HepG2 (cell line): ENCODE results near the gene NOA1. TPM values are rescaled to one million over a fixed set of nuclear protein-coding genes. Genes with fewer than 3 reads are reported as not detected.

ENCODE experiments used
- CEBPG ChIP-seq: IDR thresholded peaks from 2 replicates; pipeline ENCODE4 v1.6.1; 2016
- DPF2 ChIP-seq: sonication (generic); formaldehyde crosslinking; IDR thresholded peaks from 2 replicates; pipeline ENCODE4 v1.4.0; 2020; ENCODE audit warnings: mild to moderate bottlenecking, low read depth, missing genetic modification reagents, borderline replicate concordance
- FOXK2 ChIP-seq: fragments of 450-650 bp; IDR thresholded peaks from 2 replicates; pipeline ENCODE4 v1.6.1; 2016
- GFI1 ChIP-seq: sonication (generic); formaldehyde crosslinking; IDR thresholded peaks from 2 replicates; pipeline ENCODE4 v1.5.0; 2020; ENCODE audit warnings: missing genetic modification reagents, mild to moderate bottlenecking, borderline replicate concordance
- HMG20B ChIP-seq: conservative IDR thresholded peaks from 2 replicates; pipeline ENCODE4 v1.6.1; 2016; ENCODE audit warnings: missing genetic modification reagents, missing compliant biosample characterization
- HNF4A ChIP-seq: sonication (generic); formaldehyde crosslinking; IDR thresholded peaks from 2 replicates; pipeline ENCODE4 v1.4.0; 2020; ENCODE audit warnings: missing genetic modification reagents
- HNRNPLL ChIP-seq: fragments of 200-400 bp; formaldehyde crosslinking; IDR thresholded peaks from 2 replicates; pipeline ENCODE4 v1.6.1; 2017; ENCODE audit warnings: mild to moderate bottlenecking, low read depth, low read length; ENCODE audit not compliant: poor library complexity, severe bottlenecking
- HNRNPUL1 ChIP-seq: fragments of 200-400 bp; formaldehyde crosslinking; IDR thresholded peaks from 2 replicates; pipeline ENCODE4 v1.6.1; 2017; ENCODE audit warnings: low read depth, mild to moderate bottlenecking, low read length, moderate library complexity
- HOXA3 ChIP-seq: sonication (generic); formaldehyde crosslinking; IDR thresholded peaks from 2 replicates; pipeline ENCODE4 v1.5.0; 2020; ENCODE audit warnings: missing genetic modification reagents
- ISX ChIP-seq: sonication (generic); formaldehyde crosslinking; conservative IDR thresholded peaks from 2 replicates; pipeline ENCODE4 v1.5.0; 2020; ENCODE audit warnings: missing genetic modification reagents
- KDM6A ChIP-seq: IDR thresholded peaks from 2 replicates; pipeline ENCODE4 v1.6.1; 2016; ENCODE audit warnings: low read depth
- NFIC ChIP-seq: IDR thresholded peaks from 2 replicates; pipeline ENCODE4 v1.6.1; 2012; ENCODE audit warnings: mild to moderate bottlenecking, low read length, inconsistent platforms
- PAX8 ChIP-seq: sonication (generic); formaldehyde crosslinking; IDR thresholded peaks from 2 replicates; pipeline ENCODE4 v1.8.0; 2022; ENCODE audit warnings: mild to moderate bottlenecking, missing genetic modification reagents, borderline replicate concordance
- POLR2AphosphoS2 ChIP-seq: IDR thresholded peaks from 2 replicates; pipeline ENCODE4 v1.6.1; 2011; ENCODE audit warnings: low read depth, low read length, improper control_type of control experiment
- SCMH1 ChIP-seq: sonication (generic); formaldehyde crosslinking; IDR thresholded peaks from 2 replicates; pipeline ENCODE4 v1.9.0; 2021; ENCODE audit warnings: missing genetic modification reagents, mild to moderate bottlenecking, borderline replicate concordance
- SIN3A ChIP-seq: IDR thresholded peaks from 2 replicates; pipeline ENCODE4 v1.6.1; 2011; ENCODE audit warnings: low read depth, mild to moderate bottlenecking, control low read depth, low read length, borderline replicate concordance
- SOX5 ChIP-seq: IDR thresholded peaks from 2 replicates; pipeline ENCODE4 v1.6.1; 2016; ENCODE audit warnings: borderline replicate concordance
- SRSF1 ChIP-seq: fragments of 200-400 bp; formaldehyde crosslinking; optimal IDR thresholded peaks from 2 replicates; pipeline ENCODE3; 2017; ENCODE audit warnings: mild to moderate bottlenecking, low read depth, low read length, moderate library complexity
- ZBTB3 ChIP-seq: sonication (generic); formaldehyde crosslinking; IDR thresholded peaks from 2 replicates; pipeline ENCODE4 v1.4.0; 2020; ENCODE audit warnings: low read depth, mild to moderate bottlenecking, moderate library complexity, missing genetic modification reagents, borderline replicate concordance
- ZNF180 ChIP-seq: sonication (generic); formaldehyde crosslinking; IDR thresholded peaks from 2 replicates; pipeline ENCODE4 v1.4.0; 2020; ENCODE audit warnings: low read depth, missing genetic modification reagents, borderline replicate concordance
- ZNF543 ChIP-seq: sonication (generic); formaldehyde crosslinking; IDR thresholded peaks from 2 replicates; pipeline ENCODE4 v1.4.0; 2020; ENCODE audit warnings: mild to moderate bottlenecking, missing genetic modification reagents
- polyA plus RNA-seq, 8 experiments: library from polyadenylated mRNA; depleted of rRNA in 3 of 8; stranded (reverse) in 7 of 8; unstranded in 1 of 8; fragments of >200 nt; fragmentation: Illumina TruSeq in 4 of 8; extraction: Trizol in 4 of 8; gene quantifications; 2 replicates each; pipeline versions ENCODE4 v1.2.1 to v1.2.3, GENCODE V29; 2011 to 2016; ENCODE audit warnings: low read depth in 4 of 8, missing spikeins in 1 of 8, mixed read lengths in 1 of 8; ENCODE audit not compliant: insufficient read depth in 1 of 8
- total RNA-seq, 5 experiments: library from RNA; depleted of rRNA; stranded (reverse); fragments of >200 nt; fragmentation: Illumina TruSeq; extraction: Trizol; gene quantifications; 2 replicates each; pipeline ENCODE4 v1.2.3, GENCODE V29; 2016; ENCODE audit warnings: low read depth in 1 of 5
- TF ChIP-seq, protein P1 (sequence below): sonication (generic); formaldehyde crosslinking; IDR thresholded peaks from 2 replicates; pipeline ENCODE4 v1.5.1; 2020; ENCODE audit warnings: missing genetic modification reagents, mild to moderate bottlenecking, borderline replicate concordance
- TF ChIP-seq, protein P2 (sequence below): sonication (generic); formaldehyde crosslinking; IDR thresholded peaks from 2 replicates; pipeline ENCODE4 v1.4.0; 2020; ENCODE audit warnings: missing genetic modification reagents
- TF ChIP-seq, protein P3 (sequence below): sonication (generic); formaldehyde crosslinking; IDR thresholded peaks from 2 replicates; pipeline ENCODE4 v1.4.0; 2020; ENCODE audit warnings: mild to moderate bottlenecking, low read depth, missing genetic modification reagents
- TF ChIP-seq, protein P4 (sequence below): sonication (generic); formaldehyde crosslinking; conservative IDR thresholded peaks from 2 replicates; pipeline ENCODE4 v1.8.1; 2023; ENCODE audit warnings: missing genetic modification reagents
- TF ChIP-seq, protein P5 (sequence below): IDR thresholded peaks from 2 replicates; pipeline ENCODE4 v1.6.1; 2016; ENCODE audit warnings: low read depth, borderline replicate concordance

NOA1 gene
- total and polyA plus RNA-seq, 2 of the 13 experiments (the other 11 are each of a cell fraction or from before 2014, with no cell fraction given), result 17.3 to 19.0 TPM

DNA sequence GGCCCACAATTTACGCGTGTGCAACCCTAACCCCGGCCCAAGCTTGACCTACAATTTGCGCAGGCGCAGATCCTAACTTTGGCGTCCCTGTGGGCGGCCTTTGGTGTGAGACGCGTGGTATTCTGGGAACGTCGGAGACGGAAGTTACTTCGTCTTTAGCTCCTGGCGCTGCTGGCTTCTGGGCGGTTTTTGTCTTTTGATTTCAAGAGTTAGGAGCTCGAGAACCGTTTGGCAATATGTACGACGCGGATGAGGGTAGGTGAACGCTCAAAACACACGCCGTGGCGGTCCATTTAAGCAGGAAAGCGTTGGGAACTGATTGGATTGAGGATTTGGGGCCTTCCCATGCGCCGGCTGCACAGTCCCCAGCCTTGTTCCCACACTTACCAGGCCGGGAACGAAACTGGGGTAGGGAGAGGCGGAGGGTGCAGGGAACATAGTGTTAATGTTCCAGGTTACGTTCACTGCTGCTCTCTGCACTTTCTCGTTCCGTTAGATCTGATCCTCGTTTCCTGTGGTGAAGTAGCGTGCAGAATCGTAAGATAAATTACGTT, 1.4 kb upstream of the NOA1 start, which contains the start of gene POLR2B (continued):
- TF ChIP-seq, protein P1, sequence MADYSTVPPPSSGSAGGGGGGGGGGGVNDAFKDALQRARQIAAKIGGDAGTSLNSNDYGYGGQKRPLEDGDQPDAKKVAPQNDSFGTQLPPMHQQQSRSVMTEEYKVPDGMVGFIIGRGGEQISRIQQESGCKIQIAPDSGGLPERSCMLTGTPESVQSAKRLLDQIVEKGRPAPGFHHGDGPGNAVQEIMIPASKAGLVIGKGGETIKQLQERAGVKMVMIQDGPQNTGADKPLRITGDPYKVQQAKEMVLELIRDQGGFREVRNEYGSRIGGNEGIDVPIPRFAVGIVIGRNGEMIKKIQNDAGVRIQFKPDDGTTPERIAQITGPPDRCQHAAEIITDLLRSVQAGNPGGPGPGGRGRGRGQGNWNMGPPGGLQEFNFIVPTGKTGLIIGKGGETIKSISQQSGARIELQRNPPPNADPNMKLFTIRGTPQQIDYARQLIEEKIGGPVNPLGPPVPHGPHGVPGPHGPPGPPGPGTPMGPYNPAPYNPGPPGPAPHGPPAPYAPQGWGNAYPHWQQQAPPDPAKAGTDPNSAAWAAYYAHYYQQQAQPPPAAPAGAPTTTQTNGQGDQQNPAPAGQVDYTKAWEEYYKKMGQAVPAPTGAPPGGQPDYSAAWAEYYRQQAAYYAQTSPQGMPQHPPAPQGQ (CRISPR knock-in tag), result 0 out of 2 replicates have a peak, but pooled peaks have one; percentile 42
- TF ChIP-seq HNRNPLL, result peak; percentile 95
- TF ChIP-seq, protein P2, sequence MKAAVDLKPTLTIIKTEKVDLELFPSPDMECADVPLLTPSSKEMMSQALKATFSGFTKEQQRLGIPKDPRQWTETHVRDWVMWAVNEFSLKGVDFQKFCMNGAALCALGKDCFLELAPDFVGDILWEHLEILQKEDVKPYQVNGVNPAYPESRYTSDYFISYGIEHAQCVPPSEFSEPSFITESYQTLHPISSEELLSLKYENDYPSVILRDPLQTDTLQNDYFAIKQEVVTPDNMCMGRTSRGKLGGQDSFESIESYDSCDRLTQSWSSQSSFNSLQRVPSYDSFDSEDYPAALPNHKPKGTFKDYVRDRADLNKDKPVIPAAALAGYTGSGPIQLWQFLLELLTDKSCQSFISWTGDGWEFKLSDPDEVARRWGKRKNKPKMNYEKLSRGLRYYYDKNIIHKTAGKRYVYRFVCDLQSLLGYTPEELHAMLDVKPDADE (CRISPR knock-in tag), result no peak
- TF ChIP-seq, protein P3, sequence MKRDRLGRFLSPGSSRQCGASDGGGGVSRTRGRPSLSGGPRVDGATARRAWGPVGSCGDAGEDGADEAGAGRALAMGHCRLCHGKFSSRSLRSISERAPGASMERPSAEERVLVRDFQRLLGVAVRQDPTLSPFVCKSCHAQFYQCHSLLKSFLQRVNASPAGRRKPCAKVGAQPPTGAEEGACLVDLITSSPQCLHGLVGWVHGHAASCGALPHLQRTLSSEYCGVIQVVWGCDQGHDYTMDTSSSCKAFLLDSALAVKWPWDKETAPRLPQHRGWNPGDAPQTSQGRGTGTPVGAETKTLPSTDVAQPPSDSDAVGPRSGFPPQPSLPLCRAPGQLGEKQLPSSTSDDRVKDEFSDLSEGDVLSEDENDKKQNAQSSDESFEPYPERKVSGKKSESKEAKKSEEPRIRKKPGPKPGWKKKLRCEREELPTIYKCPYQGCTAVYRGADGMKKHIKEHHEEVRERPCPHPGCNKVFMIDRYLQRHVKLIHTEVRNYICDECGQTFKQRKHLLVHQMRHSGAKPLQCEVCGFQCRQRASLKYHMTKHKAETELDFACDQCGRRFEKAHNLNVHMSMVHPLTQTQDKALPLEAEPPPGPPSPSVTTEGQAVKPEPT, result no peak
- 0 out of 2 replicates have a peak, but pooled peaks have one; percentile 4 for TF ChIP-seq CEBPG
- no peak for TF ChIP-seq HNF4A (CRISPR knock-in tag)
- no peak for TF ChIP-seq KDM6A (CRISPR knock-in tag)
- no peak for TF ChIP-seq HOXA3 (CRISPR knock-in tag)
- no peak for TF ChIP-seq NFIC
- no peak for TF ChIP-seq SCMH1 (CRISPR knock-in tag)
- TF ChIP-seq ZNF180 (CRISPR knock-in tag), result no peak
- TF ChIP-seq DPF2 (CRISPR knock-in tag), result no peak
- TF ChIP-seq ISX (CRISPR knock-in tag), result no peak
- peak; percentile 87; the same call in 1 of the 2 replicates for TF ChIP-seq SIN3A
- TF ChIP-seq SOX5 (CRISPR knock-in tag), result peak; percentile 27; the same call in 1 of the 2 replicates
- no peak for TF ChIP-seq GFI1 (CRISPR knock-in tag)
- TF ChIP-seq PAX8 (CRISPR knock-in tag), result no peak
- TF ChIP-seq SRSF1, result no peak
- no peak; the same call in 1 of the 2 replicates for TF ChIP-seq ZNF543 (CRISPR knock-in tag)
- TF ChIP-seq, protein P4, sequence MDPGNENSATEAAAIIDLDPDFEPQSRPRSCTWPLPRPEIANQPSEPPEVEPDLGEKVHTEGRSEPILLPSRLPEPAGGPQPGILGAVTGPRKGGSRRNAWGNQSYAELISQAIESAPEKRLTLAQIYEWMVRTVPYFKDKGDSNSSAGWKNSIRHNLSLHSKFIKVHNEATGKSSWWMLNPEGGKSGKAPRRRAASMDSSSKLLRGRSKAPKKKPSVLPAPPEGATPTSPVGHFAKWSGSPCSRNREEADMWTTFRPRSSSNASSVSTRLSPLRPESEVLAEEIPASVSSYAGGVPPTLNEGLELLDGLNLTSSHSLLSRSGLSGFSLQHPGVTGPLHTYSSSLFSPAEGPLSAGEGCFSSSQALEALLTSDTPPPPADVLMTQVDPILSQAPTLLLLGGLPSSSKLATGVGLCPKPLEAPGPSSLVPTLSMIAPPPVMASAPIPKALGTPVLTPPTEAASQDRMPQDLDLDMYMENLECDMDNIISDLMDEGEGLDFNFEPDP (CRISPR knock-in tag), result no peak
- no peak for TF ChIP-seq FOXK2
- TF ChIP-seq HNRNPUL1, result no peak
- no peak for TF ChIP-seq POLR2AphosphoS2
- no peak for TF ChIP-seq HMG20B (CRISPR knock-in tag)
- TF ChIP-seq ZBTB3 (CRISPR knock-in tag), result no peak
- TF ChIP-seq, protein P5, sequence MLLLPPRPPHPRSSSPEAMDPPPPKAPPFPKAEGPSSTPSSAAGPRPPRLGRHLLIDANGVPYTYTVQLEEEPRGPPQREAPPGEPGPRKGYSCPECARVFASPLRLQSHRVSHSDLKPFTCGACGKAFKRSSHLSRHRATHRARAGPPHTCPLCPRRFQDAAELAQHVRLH, result no peak
